Muscle of back (tissue), 11 donors: ENCODE results near the gene SMIM32. TPM values are rescaled to one million over a fixed set of nuclear protein-coding genes. Genes with fewer than 3 reads are reported as not detected.

ENCODE experiments used
- DNase-seq, 3 donors: peaks; one replicate each; pipeline versions ENCODE4 v3.0.0 to v3.0.0-alpha.2; 2013
- polyA plus RNA-seq, 10 donors: library from polyadenylated mRNA; unstranded; fragments of 120-200 nt; gene quantifications; one replicate each; pipeline ENCODE4 v1.2.1, GENCODE V29; 2013; ENCODE audit not compliant: insufficient read length in 10 of 10

Gene SMIM32
- polyA plus RNA-seq, 10 donors = 0.10 to 0.20 (median 0.15) TPM; not detected in 7

GRCh38 chr5:136190091-136190720, 2.8 kb downstream of the SMIM32 start:
- peak in 2 of 3 donors; percentile 43 to 62 for DNase-seq

DNA sequence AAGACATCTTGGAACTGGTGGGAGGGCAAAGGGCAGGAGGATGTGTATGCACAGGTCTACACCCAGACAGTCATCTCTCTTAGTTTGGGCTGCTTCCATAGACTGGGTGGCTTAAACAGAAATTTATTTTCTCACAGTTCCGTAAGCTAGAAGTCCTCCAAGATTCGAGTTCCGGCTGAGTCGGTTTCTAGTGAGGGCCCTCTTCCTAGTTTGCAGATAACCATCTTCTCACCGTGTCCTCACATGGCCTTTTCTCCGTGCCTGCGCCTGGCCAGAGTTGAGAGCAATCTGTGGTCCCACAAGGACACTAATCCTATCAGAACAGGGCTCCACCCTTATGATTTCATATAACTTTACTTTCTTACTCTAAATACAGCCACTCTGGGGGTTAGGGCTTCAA, 4.1 kb downstream of the SMIM32 start:
- no peak for DNase-seq

DNA sequence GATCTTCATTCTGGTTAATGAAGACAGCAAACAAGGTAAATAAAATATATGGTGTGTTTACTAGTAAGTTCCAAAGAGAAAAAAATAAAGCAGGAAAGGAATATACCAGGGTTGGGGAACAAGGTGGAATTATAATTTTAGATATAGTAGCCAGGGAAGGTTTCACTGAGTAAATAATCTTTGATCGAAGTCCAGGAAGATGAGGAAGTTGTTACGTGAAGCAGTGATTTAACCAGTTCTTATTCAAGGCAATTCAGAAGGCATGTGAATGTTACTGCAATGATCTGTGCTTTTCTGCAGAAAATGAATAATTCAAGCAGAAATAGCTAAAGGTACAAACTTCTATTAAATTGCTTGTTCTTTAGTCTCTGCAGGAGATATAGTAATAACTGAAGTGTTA, 6.2 kb downstream of the SMIM32 start:
- no peak for DNase-seq

GRCh38 chr5:136185974-136186665, 6.8 kb downstream of the SMIM32 start:
- DNase-seq = no peak

- no peak for DNase-seq
Measured at GRCh38 chr5:136182618-136183017, 10.3 kb downstream of the SMIM32 start.

DNA sequence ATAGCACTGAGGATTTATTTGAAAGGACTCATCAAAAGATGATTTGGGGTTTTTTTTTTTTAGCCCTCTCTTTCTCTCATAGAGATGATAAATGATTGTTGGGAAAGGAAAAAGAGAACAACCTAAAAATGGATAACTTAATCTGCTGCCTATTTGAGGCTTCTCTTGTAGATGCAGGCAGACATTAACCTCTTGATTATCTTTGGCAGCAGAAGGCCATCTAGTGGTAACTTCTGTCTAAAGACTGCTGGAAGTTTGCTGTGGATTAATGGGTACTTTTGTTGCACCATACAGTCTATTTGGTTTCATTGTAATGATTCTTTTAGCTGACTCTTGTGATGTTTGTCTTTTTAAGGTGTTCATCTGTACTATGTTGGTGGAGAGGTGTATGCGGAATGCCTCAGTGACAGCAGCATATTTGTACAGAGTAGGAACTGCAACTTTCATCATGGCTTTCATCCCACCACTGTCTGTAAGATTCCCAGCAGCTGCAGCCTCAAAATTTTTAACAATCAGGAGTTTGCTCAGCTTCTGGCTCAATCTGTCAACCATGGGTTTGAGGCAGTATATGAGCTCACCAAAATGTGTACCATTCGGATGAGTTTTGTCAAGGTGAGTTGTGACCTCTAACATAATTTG, 18.8 kb downstream of the SMIM32 start:
- peak; percentile 38 to 65 (median 40) for DNase-seq

GRCh38 chr5:136169218-136169617, 23.7 kb downstream of the SMIM32 start:
- no peak for DNase-seq

DNA sequence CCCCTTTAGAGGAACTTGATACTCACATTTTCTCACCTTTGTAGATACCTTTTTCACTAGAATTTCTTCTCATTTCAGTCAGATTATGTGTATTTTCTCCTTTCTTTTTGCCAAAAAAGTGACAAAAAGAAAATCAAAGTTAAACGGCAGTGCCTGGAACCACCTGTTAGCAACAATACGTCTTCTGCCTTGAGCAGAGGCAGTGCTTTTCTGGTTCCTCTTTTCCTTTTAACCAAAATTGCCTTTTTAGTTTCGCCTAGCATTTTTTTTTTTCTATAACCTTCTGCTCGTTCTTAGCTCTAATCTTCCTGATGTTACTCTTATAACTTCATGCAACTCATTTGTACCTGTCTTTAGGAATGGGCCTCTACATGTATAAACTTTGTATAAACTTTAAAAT, 26.1 kb downstream of the SMIM32 start:
- no peak for DNase-seq

GRCh38 chr5:136164226-136164625, 28.7 kb downstream of the SMIM32 start:
- DNase-seq = no peak

DNA sequence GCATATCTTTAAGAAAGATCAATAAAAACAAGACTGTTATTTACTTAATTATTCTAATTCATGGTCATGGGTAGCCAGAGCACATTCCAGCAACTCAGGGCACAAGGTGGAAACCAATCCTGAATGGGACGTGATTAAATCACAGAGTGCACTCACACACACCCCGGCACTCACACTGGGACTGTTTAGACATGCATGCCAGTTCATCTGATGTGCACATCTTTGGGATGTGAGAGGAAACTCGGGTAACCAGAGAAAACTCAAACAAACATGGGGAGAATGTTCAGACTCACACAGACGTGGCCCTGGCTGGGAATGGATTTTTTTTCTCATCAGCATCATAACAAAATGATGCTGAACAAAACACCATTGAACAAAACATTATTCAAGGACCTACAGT, 31.0 kb downstream of the SMIM32 start:
- no peak for DNase-seq

DNA sequence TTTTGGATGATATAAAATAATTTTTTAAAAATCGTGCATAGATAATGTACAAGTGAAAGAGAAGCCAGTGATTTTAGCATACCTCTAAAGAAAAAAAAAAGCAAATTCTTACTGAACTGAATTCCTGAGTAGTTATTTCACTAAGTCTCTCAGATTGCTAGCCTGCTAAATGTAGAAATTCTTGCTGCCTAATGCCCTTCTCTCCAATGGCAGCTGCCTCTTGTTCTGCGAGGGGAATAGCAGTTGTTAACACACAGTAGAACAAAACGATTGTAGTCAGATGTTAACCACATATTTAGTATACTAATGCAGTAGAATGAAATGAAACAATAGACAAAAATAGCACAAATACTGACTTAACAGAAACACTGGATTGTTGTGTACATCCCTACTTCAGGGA, 33.5 kb downstream of the SMIM32 start:
- no peak for DNase-seq

GRCh38 chr5:136157514-136157913, 35.4 kb downstream of the SMIM32 start:
- no peak for DNase-seq

GRCh38 chr5:136155761-136156160, 37.2 kb downstream of the SMIM32 start:
- no peak for DNase-seq

- no peak for DNase-seq
Measured at GRCh38 chr5:136155078-136155477, 37.9 kb downstream of the SMIM32 start.

DNA sequence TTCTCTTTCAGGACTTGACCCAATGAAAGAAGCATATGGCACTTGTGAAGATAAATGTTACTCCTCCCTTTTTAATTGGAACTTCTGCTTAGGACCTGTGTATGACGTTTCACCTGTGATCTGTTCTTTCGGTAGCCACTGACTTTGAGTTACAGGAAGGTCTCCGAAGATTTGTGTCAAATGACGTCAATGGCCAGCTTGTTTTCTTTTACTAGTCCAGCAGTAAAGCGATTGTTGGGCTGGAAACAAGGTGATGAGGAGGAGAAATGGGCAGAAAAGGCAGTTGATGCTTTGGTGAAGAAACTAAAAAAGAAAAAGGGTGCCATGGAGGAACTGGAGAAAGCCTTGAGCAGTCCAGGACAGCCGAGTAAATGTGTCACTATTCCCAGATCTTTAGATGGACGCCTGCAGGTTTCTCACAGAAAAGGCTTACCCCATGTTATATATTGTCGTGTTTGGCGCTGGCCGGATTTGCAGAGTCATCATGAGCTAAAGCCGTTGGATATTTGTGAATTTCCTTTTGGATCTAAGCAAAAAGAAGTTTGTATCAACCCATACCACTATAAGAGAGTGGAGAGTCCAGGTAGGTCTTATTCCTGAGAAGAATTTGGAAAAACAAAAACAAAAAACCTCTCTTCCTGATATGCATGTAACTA, 39.3 kb downstream of the SMIM32 start:
- no peak for DNase-seq

DNA sequence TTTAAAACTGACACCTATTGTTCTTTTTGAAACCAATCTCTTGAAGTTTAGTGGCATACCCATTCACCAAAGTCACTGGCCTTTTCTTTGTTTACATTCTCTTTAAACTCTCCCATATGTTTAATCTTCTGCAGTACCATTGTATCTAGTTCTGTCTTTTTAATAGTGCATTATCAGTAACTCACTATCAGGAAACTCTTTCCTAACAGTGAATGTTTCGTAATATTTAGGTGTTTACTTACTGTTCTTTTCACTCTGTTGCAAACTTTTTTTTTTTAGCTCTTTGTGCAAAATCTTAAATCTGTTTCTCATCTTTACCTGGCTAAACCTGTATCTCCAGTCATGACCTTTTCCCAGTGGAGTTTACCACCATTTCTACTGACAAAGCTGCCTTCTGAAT, 43.1 kb downstream of the SMIM32 start:
- no peak for DNase-seq

DNA sequence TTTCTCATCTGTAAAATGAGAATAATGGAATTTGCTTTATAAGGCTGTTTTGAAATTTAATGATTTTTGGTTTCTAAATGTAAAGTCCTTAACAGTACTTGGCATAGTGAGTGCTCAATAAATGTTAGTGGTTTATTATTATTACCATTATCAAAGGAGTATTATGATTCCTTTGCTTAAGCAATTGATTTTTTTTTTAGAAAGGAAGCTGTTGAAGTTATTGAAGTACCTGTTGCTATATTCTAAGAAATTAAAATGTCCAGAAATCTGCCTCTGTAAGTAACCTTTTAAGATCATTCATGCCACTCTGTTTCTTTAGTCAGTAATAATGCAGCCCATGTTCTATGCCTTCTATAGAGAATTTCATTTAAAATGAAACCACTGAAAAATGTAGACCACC, 45.3 kb downstream of the SMIM32 start:
- no peak for DNase-seq

GRCh38 chr5:136146201-136146600, 46.8 kb downstream of the SMIM32 start:
- DNase-seq = no peak

GRCh38 chr5:136145030-136145429, 47.9 kb downstream of the SMIM32 start:
- no peak for DNase-seq

- no peak for DNase-seq
Measured at GRCh38 chr5:136143763-136144162, 49.2 kb downstream of the SMIM32 start.

- DNase-seq = no peak
Measured at GRCh38 chr5:136143312-136143711, 49.6 kb downstream of the SMIM32 start.

DNA sequence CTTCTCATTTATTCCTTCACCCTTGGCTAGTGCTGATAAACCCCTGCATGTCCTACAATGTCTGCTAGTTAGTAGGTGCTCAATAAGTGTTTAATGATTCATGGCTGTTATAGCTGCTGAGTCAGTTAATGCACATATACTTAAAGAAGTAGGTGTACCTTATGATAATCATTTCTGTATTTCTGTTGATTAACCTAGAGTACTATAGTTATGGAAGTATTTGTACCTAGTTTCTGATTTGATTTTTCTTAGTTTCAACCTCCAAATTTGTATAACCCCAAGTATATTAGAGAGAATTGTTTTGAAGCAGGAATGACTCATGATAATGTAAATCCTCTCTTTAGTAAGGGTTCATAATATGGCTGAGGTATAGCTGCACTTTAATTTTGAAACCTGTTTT, 51.4 kb downstream of the SMIM32 start:
- DNase-seq = no peak
